IMR-90 (cell line): ENCODE measurements around the gene DEDD2. TPM values are rescaled to one million over a fixed set of nuclear protein-coding genes. Genes with fewer than 3 reads are reported as not detected.

Source experiments
- ATAC-seq: fragments of 200-7000 bp; cut with Tn5 transposase; 2 replicates; pipeline ENCODE4 v1.9.1; 2020; ENCODE audit warnings: low read depth, mild to moderate bottlenecking, moderate library complexity
- BruUV-seq: library from RNA; stranded (reverse); fragments of 400-500 nt; replicated peaks from 2 replicates; lab custom pipeline; 2021; lab: Mats Ljungman, UMichigan
- CTCF ChIA-PET: fragments of 300-600 bp; formaldehyde crosslinking; extraction: SDS; loops from one replicate; lab custom pipeline; 2021; ENCODE audit warnings: antibody characterized with exemption; lab: Yijun Ruan, JAX
- POLR2A ChIA-PET: fragments of 300-600 bp; sonication (Branson Sonifier 250); formaldehyde crosslinking; loops from one replicate; lab custom pipeline; 2022; ENCODE audit warnings: antibody characterized with exemption; ENCODE audit not compliant: unreplicated experiment; lab: Charles Lee
- DNase-seq: peaks from one replicate; pipeline ENCODE4 v3.0.0; 2013
- H2AFZ ChIP-seq: replicated peaks from 2 replicates; pipeline ENCODE3; 2013; ENCODE audit warnings: low read length, mild to moderate bottlenecking; ENCODE audit not compliant: poor library complexity
- H2AK5ac ChIP-seq: 2 replicates; pipeline ENCODE4 v1.6.1; 2013; ENCODE audit warnings: low read depth, low read length, inconsistent platforms
- H2AK9ac ChIP-seq: replicated peaks from 2 replicates; pipeline ENCODE3; 2013; ENCODE audit warnings: mild to moderate bottlenecking, low read depth, low read length, moderate library complexity; ENCODE audit not compliant: poor library complexity
- H2BK120ac ChIP-seq: 2 replicates; pipeline ENCODE4 v1.6.1; 2013; ENCODE audit warnings: low read depth, low read length, inconsistent platforms
- H2BK15ac ChIP-seq: 3 replicates; pipeline ENCODE4 v1.6.1; 2013; ENCODE audit warnings: low read depth, low read length, inconsistent platforms
- H2BK20ac ChIP-seq: 2 replicates; pipeline ENCODE4 v1.6.1; 2013; ENCODE audit warnings: low read depth, mild to moderate bottlenecking, inconsistent platforms, low read length, moderate library complexity
- H2BK5ac ChIP-seq: 2 replicates; pipeline ENCODE4 v1.6.1; 2013; ENCODE audit warnings: mild to moderate bottlenecking, low read depth, low read length, inconsistent platforms; ENCODE audit not compliant: poor library complexity, severe bottlenecking
- H3K14ac ChIP-seq: replicated peaks from 2 replicates; pipeline ENCODE4 v1.6.1; 2013; ENCODE audit warnings: low read depth, low read length, inconsistent platforms
- H3K18ac ChIP-seq: 2 replicates; pipeline ENCODE4 v1.6.1; 2013; ENCODE audit warnings: low read depth, low read length, control low read depth
- H3K23ac ChIP-seq: 2 replicates; pipeline ENCODE4 v1.6.1; 2013; ENCODE audit warnings: low read depth, low read length, inconsistent platforms
- H3K27ac ChIP-seq: 2 replicates; pipeline ENCODE4 v1.5.1; 2013; ENCODE audit warnings: mild to moderate bottlenecking, control low read depth, low read length; ENCODE audit not compliant: insufficient read depth
- H3K27me3 ChIP-seq: 2 replicates; pipeline ENCODE4 v1.6.1; 2013; ENCODE audit warnings: low read length; ENCODE audit not compliant: control insufficient read depth, insufficient read depth
- H3K36me3 ChIP-seq: 2 replicates; pipeline ENCODE4 v1.6.1; 2013; ENCODE audit warnings: low read length, mixed read lengths; ENCODE audit not compliant: control insufficient read depth, insufficient read depth
- H3K4ac ChIP-seq: 2 replicates; pipeline ENCODE4 v1.6.1; 2013; ENCODE audit warnings: low read depth, low read length, inconsistent platforms
- H3K4me1 ChIP-seq: 2 replicates; pipeline ENCODE4 v1.6.1; 2013; ENCODE audit warnings: low read length, mixed read lengths; ENCODE audit not compliant: control insufficient read depth, insufficient read depth
- H3K4me2 ChIP-seq: 2 replicates; pipeline ENCODE4 v1.6.1; 2013; ENCODE audit warnings: low read depth, mild to moderate bottlenecking, control low read depth, low read length, moderate library complexity
- H3K4me3 ChIP-seq: 2 replicates; pipeline ENCODE4 v1.5.1; 2013; ENCODE audit warnings: low read depth, mild to moderate bottlenecking, control low read depth, low read length, moderate library complexity; ENCODE audit not compliant: insufficient read depth
- H3K56ac ChIP-seq: 2 replicates; pipeline ENCODE4 v1.6.1; 2013; ENCODE audit warnings: low read length, inconsistent platforms; ENCODE audit not compliant: insufficient read depth; ENCODE audit errors: extremely low read depth
- H3K79me1 ChIP-seq, 2 experiments: 2 replicates each; pipeline ENCODE4 v1.6.1; 2013; ENCODE audit warnings: low read length in 2 of 2, inconsistent platforms in 1 of 2, low read depth in 1 of 2
- H3K9ac ChIP-seq: 2 replicates; pipeline ENCODE4 v1.6.1; 2013; ENCODE audit warnings: low read depth, low read length, control low read depth
- H3K9me1 ChIP-seq: 2 replicates; pipeline ENCODE4 v1.6.1; 2013; ENCODE audit warnings: low read length, inconsistent platforms; ENCODE audit not compliant: insufficient read depth
- H3K9me3 ChIP-seq: 2 replicates; pipeline ENCODE4 v1.6.1; 2013; ENCODE audit warnings: low read length; ENCODE audit not compliant: control insufficient read depth, insufficient read depth
- H4K20me1 ChIP-seq: 2 replicates; pipeline ENCODE4 v1.6.1; 2013; ENCODE audit warnings: low read length, inconsistent platforms; ENCODE audit not compliant: insufficient read depth
- H4K5ac ChIP-seq: 2 replicates; pipeline ENCODE4 v1.6.1; 2013; ENCODE audit warnings: mild to moderate bottlenecking, low read depth, low read length, control low read depth
- H4K8ac ChIP-seq, 2 experiments: 2 replicates each; pipeline ENCODE4 v1.6.1; 2013; ENCODE audit warnings: low read depth in 2 of 2, low read length in 2 of 2, control low read depth in 1 of 2, inconsistent platforms in 1 of 2
- H4K91ac ChIP-seq: 2 replicates; pipeline ENCODE4 v1.6.1; 2013; ENCODE audit warnings: low read depth, low read length, inconsistent platforms; ENCODE audit not compliant: insufficient read depth
- BHLHE40 ChIP-seq: fragments of 150-350 bp; IDR thresholded peaks from 2 replicates; pipeline ENCODE4 v1.6.1; 2016; ENCODE audit warnings: mild to moderate bottlenecking, low read depth, low read length
- CEBPB ChIP-seq: IDR thresholded peaks from 2 replicates; pipeline ENCODE4 v1.6.1; 2012; ENCODE audit warnings: low read depth, low read length, improper control_type of control experiment
- CHD1 ChIP-seq: IDR thresholded peaks from 2 replicates; pipeline ENCODE4 v1.6.1; 2012; ENCODE audit warnings: low read depth, low read length, improper control_type of control experiment
- CTCF ChIP-seq: conservative IDR thresholded peaks from 2 replicates; pipeline ENCODE4 v1.5.1; 2012; ENCODE audit warnings: mild to moderate bottlenecking, low read depth, low read length, improper control_type of control experiment
- ELK1 ChIP-seq: fragments of 150-350 bp; IDR thresholded peaks from 2 replicates; pipeline ENCODE4 v1.6.1; 2016; ENCODE audit warnings: low read depth, mild to moderate bottlenecking, low read length, moderate library complexity, borderline replicate concordance
- FOS ChIP-seq: fragments of 150-350 bp; IDR thresholded peaks from 2 replicates; pipeline ENCODE4 v1.6.1; 2016; ENCODE audit warnings: low read depth, low read length
- MAFK ChIP-seq: IDR thresholded peaks from 2 replicates; pipeline ENCODE4 v1.6.1; 2012; ENCODE audit warnings: low read depth, low read length, improper control_type of control experiment
- MAZ ChIP-seq: IDR thresholded peaks from 2 replicates; pipeline ENCODE4 v1.6.1; 2012; ENCODE audit warnings: low read depth, mild to moderate bottlenecking, low read length, improper control_type of control experiment, moderate library complexity, borderline replicate concordance
- MXI1 ChIP-seq: IDR thresholded peaks from 2 replicates; pipeline ENCODE4 v1.6.1; 2012; ENCODE audit warnings: low read depth, mild to moderate bottlenecking, low read length, moderate library complexity, borderline replicate concordance
- NFE2L2 ChIP-seq: fragments of 150-350 bp; IDR thresholded peaks from 2 replicates; pipeline ENCODE4 v1.6.1; 2016; ENCODE audit warnings: low read depth, mild to moderate bottlenecking, low read length
- POLR2A ChIP-seq: IDR thresholded peaks from 2 replicates; pipeline ENCODE4 v1.6.1; 2012; ENCODE audit warnings: mild to moderate bottlenecking, low read depth, low read length
- RAD21 ChIP-seq: IDR thresholded peaks from 2 replicates; pipeline ENCODE4 v1.6.1; 2012; ENCODE audit warnings: low read length, improper control_type of control experiment
- RCOR1 ChIP-seq: IDR thresholded peaks from 2 replicates; pipeline ENCODE4 v1.6.1; 2012; ENCODE audit warnings: mild to moderate bottlenecking, low read length, improper control_type of control experiment; ENCODE audit not compliant: insufficient replicate concordance
- RFX5 ChIP-seq: IDR thresholded peaks from 2 replicates; pipeline ENCODE4 v1.8.0; 2012; ENCODE audit warnings: low read depth, mild to moderate bottlenecking, low read length, moderate library complexity
- SMC3 ChIP-seq: fragments of 150-350 bp; IDR thresholded peaks from 2 replicates; pipeline ENCODE4 v1.6.1; 2016; ENCODE audit warnings: low read depth, mild to moderate bottlenecking, antibody characterized with exemption, low read length, moderate library complexity
- USF2 ChIP-seq: fragments of 150-350 bp; IDR thresholded peaks from 2 replicates; pipeline ENCODE4 v1.6.1; 2017; ENCODE audit warnings: mild to moderate bottlenecking, antibody characterized with exemption, low read length, low read depth
- WGBS, 2 experiments: methylation state at CpG; one replicate each; pipeline versions ENCODE4 v1.1.5 to v1.1.7; 2013; ENCODE audit warnings: missing lambda C conversion rate in 2 of 2; ENCODE audit not compliant: insufficient read length in 1 of 2; ENCODE audit errors: extremely low coverage in 2 of 2; 5-methylcytosine and 5-hydroxymethylcytosine counted together
- dilution Hi-C: fragments of 300-500 bp; cut with HindIII; formaldehyde crosslinking; loops from one replicate; pipeline ENCODE4 v1.14.3; 2018; ENCODE audit warnings: low sequenced_read_pairs; ENCODE audit not compliant: unreplicated experiment
- in situ Hi-C: fragments of 300-500 bp; cut with MboI; formaldehyde crosslinking; loops from 3 replicates; pipeline ENCODE4 v1.14.3; 2019; ENCODE audit warnings: low sequenced_read_pairs, inconsistent platforms, mixed read lengths
- intact Hi-C: fragments of 100-400 bp; cut with micrococcal nuclease; formaldehyde crosslinking; loops from 2 replicates; pipeline ENCODE4 v1.10.0; 2022
- polyA plus RNA-seq, 3 experiments: library from polyadenylated mRNA; depleted of rRNA; stranded (reverse); fragments of >200 nt; gene quantifications; 2 replicates each; pipeline ENCODE4 v1.2.3, GENCODE V29; 2012; ENCODE audit warnings: low replicate concordance in 1 of 3
- total RNA-seq: library from RNA; depleted of rRNA; stranded (reverse); fragments of >200 nt; gene quantifications from 2 replicates; pipeline ENCODE4 v1.2.3, GENCODE V29; 2012

Gene DEDD2
- total and polyA plus RNA-seq, 2 of the 4 experiments (the other 2 are of a cell fraction) = 8.2 to 21.0 TPM

- intact Hi-C loops (no loop called here), in situ Hi-C loops (no loop called here), dilution Hi-C loops (no loop called here)
- ChIA-PET CTCF (no interaction called here), POLR2A (no interaction called here)
- Histone ChIP-seq H4K8ac (no peak overlapping the region), H3K9me1 (no peaks in the 10 kb centered on the region), H3K18ac (no peak overlapping the region), H3K23ac (no peak overlapping the region), H3K27me3 (peaks cover 96% of the 10 kb centered on the region), H3K4ac (no peak overlapping the region), H3K9me3 (no peaks in the 10 kb centered on the region), H4K5ac (no peak overlapping the region), H3K14ac (no peak overlapping the region), H3K79me1 (no peaks in the 10 kb centered on the region), H3K4me2 (no peak overlapping the region), H3K4me1 (no peaks in the 10 kb centered on the region), H2BK20ac (no peak overlapping the region), H3K9ac (no peak overlapping the region), H3K27ac (no peak overlapping the region), H3K56ac (no peak overlapping the region), H3K36me3 (no peaks in the 10 kb centered on the region), H4K91ac (no peak overlapping the region), H3K4me3 (no peak overlapping the region), H2AFZ (no peak overlapping the region), H2AK5ac (no peak overlapping the region), H4K20me1 (0 out of 2 replicates have a peak, but pooled peaks cover 6% of the 10 kb centered on the region), H2BK5ac (no peak overlapping the region), H2AK9ac (no peak overlapping the region), H2BK120ac (no peak overlapping the region), H2BK15ac (no peak overlapping the region)
- BruUV-seq = no TSS peak
- DNase-seq = no peak
- WGBS, 2 experiments = 22% methylated on average over 6 of the region's 10 CpGs; no CpG with 5 or more reads in 1 of the 2 experiments
- TF ChIP-seq FOS (no peak), RAD21 (no peak), ELK1 (no peak), CHD1 (no peak), BHLHE40 (no peak), USF2 (no peak), SMC3 (no peak), RFX5 (no peak), POLR2A (no peak), MAFK (no peak), RCOR1 (no peak), CEBPB (no peak), MXI1 (no peak), MAZ (no peak), NFE2L2 (no peak), CTCF (no peak)
- no peak for ATAC-seq
Measured at GRCh38 chr19:42155796-42156195, 61.7 kb downstream of the DEDD2 start.
